Right renal cortex interstitium (tissue), 3 donors: ENCODE results near the gene MUC4. TPM values are rescaled to one million over a fixed set of nuclear protein-coding genes. Genes with fewer than 3 reads are reported as not detected.
"Not testable (repeated sequence)": the region's sequence is repeated elsewhere in the genome, so short reads cannot be mapped to it uniquely, and the experiment has no call there.

ENCODE experiments used
- DNase-seq, 3 donors: peaks; one replicate each; pipeline ENCODE4 v3.0.0-alpha.2; 2013; ENCODE audit warnings: low read depth in 3 of 3, low spot score in 2 of 3
- polyA plus RNA-seq, 3 donors: library from polyadenylated mRNA; unstranded; fragments of 120-200 nt; gene quantifications; one replicate each; pipeline ENCODE4 v1.2.1, GENCODE V29; 2013; ENCODE audit not compliant: insufficient read length in 3 of 3

Gene MUC4
- polyA plus RNA-seq, 3 donors = 0.83 to 0.97 (median 0.87) TPM

DNA sequence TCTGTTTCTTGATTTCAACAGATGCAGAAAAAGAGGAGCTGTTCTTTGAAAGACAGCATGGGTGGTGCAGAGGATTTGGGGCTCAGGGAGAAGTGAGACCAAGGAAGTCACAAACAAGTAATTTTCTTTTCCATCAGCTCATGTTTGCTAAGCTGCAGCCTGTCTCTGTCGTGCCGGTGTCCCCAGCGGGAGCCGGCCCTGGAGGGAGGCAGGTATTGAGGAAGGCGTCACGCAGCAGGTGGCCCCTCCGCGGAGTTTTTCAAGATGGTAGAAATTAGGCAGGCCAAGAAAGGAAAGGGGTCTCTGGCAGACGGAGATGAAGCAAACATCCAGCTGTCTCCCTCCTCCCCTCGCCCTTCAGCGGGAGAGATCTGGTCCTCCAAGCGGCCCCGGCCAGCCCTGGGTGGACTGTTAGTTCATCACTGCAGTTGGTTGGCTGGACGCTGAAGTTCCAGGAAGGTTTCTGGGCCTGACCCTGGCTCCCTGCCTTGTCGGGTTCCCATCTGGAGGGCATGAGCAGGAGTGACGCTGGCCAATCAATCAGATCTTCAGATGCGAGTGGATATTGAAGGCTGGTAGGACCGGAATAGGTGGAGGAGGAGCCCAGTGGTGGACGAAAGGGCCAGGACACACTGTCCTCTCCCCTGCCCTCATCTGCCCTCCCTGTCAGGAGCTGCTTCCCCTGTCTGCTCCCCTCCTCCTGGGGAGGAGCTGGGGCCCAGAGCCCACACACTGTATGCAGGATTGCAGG is 27.7 kb upstream of the MUC4 start:
- no peak for DNase-seq

DNA sequence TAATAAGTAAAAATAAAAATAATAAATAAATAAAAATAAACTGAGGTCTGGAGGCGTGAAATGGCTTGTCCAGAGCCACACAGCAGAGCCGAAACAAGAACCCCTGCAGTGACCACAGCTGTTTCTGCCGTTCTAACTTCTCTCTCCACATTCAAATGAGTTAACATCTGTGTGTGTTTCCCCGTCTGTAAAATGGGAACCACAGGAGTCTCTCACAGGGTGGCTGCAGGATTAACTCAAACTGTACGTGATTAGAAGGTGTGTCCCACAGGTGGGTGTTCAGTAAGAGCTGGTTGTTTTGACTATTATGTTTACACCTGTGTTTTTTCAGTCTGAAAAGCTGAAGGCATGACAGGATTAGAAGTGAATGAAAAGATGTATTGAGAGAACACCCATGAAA is 27.0 kb upstream of the MUC4 start:
- no peak for DNase-seq

DNA sequence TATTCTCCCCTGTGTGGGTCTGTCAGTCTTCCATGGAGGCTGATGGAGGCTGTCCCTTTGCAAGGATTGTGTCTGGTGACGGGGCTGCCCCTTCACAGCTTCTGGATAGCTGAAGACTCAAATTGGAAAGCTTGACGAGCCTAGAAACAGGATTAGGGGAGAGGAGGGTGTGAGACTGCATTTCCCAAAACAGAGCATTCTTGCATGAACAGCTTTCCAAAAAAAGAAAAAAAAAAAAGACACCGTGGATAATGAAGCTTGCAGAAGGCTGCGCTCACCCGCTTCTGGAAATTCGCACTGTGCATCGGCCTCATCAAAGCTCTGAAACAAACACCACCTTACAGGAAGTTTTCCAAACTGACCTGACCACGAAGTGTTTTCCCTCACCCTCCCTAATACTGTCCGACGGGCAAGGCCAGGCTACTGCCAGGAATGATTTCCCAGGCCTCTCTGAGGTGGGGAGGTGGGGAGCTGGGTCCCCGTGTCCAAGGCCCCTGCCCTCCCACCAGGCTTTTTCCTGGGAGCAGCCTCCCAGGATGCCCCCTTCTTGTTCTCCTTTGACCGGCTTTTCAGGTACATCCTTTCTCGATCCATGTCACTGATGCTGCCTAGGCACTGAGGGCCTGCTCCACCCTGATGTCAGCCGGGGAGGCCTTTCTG is 24.9 kb upstream of the MUC4 start:
- DNase-seq = no peak

DNA sequence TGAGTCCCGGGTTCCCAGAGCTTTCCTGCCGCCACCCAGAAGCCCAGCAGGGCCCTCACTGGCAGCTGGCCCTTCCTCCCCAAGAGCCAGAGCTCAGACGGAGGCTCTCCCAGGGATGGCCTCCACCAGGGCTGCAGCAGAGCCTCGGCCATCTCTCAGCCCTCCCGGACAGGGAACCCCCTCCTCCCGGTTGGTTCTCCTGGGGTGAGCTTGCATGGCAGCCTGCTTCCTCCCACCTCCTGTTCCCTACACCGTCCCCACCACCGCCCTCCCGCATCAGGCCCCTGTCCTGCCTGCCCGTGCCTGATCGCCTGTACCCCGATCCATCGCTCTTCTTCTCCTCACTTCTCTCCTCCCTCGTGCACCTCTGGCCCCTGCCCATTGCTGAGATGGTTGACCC is 24.1 kb upstream of the MUC4 start:
- DNase-seq = no peak

DNA sequence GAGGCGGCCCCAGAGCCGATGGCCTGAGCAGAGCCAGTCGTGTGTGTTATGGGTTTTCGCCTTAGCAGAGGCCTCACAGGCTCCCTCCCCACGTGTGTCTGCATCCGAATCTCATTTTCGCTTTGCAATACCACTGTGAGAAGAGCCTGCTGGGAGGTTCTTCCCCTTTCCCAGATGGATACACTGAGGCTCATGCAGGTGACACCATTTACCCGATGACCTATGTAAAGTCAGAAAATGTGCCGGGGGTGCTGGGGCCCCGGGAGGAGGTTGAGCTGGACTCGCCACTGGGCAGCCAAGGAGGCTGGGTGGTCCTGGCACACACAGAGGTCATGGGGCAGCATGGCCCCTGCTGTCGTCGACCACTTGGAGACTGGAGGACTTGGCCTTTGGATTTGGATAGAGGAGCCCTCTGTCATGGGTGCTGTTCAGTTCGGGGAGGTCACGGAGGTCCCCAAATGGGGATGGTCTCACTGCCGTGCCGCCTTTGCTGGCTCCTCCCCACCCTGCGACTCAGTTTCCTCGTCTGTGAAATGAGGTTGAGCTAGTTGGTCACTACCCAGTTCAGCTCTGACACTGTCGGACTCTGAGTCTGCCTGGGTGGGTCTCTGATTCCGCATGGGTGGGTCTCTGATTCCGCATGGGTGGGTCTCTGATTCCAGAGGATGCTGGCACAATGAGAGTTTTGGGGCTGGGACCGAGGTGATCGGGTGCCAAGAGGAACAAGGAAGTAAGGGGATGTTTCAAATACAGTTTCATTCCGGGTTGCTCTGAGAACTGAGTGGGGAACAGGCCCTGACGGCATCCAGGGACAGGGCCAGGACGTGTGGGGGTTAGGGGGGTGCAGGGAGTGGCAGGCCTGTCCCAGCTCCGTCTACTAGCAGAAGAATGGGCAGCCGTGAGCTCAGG is 23.2 kb upstream of the MUC4 start:
- DNase-seq = no peak

DNA sequence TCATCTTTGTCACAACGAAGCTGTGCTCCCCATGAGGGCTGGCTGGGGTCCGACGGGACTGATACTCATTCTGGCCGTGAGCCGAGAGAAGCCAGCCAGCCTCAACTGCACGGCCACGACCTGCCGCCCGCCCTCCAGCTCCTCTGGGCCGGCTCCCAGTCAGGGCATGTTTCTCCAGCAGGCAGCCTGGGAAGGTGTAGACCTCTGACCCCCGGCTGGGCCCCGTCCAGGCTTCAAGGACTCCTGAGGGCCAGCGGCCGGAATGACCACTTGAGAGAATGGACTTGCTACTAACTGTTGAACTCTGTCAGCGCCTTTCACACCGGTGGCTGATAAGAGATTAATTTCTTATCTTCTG is 18.1 kb upstream of the MUC4 start:
- no peak for DNase-seq

DNA sequence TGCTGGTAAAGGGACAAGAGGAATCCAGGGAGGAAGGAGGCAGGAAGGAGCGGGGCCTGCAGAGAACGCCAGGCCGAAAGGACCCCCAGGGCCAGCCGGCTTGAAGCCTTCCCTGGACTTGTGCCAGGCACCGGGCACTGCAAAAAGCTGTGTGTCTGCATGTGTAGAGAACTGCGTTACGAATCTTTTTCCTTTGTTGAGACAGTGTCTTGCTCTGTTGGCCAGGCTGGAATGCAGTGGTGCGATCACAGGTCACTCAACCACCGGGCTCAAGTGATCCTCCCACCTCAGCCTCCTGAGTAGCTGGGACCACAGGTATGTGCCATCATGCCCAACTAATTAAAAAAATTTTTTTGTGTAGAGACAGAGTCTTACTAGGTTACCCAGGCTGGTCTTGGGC is 17.0 kb upstream of the MUC4 start:
- DNase-seq = no peak

DNA sequence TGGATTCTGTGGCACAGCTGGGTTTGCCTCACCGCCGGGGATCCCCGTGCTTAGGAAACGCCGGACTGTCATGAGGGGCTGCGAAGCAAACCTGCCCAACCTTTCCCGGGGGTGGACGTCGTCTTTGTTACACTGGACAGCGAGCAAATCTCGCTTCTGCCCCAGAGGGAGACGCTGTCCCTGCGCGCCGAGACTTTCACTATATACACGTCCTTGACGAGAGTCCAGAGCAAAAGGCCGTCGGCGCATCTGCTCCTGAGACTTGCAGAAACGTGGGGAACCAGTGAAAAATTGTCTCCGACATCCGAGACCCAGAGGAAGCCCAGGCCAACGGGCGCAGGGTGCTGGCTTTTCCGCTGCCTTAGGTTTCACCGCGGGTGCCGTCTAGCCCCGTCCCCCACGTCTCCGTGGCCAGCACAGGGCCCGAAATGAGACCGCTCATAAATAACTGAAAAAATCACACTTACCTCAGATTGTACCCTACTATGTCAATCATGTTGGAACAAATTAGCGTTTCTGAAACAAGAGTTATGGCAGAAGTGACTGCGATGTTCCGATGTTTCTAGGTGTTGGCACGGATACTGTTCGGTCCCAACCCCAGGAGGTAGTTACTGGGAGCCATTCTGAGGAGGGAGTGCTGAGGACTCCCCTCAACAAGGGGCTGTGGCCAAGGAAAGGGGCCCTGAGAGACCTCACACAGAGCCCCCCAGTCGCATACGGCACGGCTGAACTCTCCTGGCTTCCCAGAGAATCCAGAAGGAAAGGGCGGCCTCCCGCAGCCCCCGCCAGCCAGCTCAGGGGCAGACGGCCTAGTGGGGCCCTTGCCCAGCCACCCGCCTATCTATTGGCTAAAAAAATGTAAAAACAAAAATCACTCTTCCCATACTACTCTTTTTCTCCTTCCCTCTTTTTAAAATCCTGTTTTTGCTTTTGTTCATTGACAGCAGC is 14.4 kb upstream of the MUC4 start:
- no peak for DNase-seq

DNA sequence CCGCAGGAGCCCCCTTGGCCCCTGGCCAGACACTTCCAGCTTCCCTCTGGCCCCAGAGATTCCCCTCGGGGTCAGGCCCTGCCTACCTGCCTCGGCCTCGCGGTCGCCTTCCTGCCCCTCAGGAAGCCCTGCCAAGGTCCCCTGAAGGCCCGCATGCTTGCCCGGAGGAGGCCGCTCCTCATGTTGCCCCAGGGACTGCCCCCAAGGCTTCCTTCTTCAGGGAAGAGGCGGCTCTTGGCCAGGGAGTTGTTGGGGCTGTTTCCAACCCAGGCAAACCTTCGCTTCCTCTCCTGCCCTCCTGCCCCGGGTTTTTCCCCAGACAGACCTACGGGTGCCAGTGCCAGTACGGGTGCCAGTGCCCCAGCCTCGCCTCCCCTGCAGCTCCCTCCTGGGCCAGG is 13.5 kb upstream of the MUC4 start:
- DNase-seq = no peak

DNA sequence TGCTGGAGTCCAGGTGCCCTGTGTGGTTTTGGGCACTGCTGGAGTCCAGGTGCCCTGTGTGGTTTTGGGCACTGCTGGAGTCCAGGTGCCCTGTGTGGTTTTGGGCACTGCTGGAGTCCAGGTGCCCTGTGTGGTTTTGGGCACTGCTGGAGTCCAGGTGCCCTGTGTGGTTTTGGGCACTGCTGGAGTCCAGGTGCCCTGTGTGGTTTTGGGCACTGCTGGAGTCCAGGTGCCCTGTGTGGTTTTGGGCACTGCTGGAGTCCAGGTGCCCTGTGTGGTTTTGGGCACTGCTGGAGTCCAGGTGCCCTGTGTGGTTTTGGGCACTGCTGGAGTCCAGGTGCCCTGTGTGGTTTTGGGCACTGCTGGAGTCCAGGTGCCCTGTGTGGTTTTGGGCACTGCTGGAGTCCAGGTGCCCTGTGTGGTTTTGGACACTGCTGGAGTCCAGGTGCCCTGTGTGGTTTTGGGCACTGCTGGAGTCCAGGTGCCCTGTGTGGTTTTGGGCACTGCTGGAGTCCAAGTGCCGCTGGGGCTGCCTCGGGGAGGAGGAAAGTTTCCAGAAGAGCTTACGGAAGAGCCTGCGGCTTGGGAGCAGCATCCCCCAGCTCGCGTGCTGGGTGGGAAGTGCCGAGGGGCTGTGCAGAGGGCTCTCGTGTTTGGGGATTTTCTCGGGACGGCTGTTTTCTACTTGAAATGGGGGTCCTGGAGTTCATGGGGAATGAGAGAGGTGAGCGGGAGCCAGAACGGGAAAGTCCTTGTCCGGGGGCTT is 12.9 kb upstream of the MUC4 start:
- not testable (repeated sequence) for DNase-seq

DNA sequence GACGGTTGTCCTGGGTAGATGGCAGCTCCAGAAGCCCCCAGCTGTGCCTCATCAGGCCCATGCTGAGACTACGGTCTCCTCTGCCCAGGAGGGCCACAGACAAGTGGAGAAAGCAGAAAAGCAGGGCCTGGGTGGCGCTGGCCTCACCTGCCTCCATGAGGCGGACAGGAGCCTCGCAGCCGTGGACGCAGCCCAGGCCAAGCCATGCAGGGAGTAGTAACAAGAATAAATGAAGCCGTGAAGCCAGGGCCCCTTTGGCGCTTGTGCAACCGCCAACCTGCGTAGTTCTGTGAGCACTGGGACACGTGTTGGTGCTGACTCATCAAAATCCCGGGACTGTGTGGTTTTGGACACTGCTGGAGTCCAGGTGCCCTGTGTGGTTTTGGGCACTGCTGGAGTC is 12.3 kb upstream of the MUC4 start:
- DNase-seq = no peak

DNA sequence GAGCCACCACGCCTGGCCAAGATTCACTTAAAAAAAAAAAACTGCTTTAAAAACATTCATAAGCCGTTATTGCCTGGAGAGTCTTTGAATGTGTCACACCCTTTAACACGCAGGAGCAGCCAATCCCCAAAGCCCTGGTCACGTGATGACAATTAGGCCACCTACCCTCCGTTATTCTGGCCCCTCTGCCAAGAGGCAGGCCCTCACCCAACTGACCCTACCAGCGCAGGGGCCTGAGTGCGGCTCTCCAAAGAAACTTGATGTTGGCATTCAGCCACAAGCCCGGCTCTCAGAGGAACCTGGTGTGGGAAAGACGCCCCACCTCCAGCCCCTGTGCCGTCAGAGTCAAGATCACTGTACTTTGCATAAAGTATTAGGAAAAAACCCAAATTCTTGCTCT is 11.6 kb upstream of the MUC4 start:
- no peak for DNase-seq

DNA sequence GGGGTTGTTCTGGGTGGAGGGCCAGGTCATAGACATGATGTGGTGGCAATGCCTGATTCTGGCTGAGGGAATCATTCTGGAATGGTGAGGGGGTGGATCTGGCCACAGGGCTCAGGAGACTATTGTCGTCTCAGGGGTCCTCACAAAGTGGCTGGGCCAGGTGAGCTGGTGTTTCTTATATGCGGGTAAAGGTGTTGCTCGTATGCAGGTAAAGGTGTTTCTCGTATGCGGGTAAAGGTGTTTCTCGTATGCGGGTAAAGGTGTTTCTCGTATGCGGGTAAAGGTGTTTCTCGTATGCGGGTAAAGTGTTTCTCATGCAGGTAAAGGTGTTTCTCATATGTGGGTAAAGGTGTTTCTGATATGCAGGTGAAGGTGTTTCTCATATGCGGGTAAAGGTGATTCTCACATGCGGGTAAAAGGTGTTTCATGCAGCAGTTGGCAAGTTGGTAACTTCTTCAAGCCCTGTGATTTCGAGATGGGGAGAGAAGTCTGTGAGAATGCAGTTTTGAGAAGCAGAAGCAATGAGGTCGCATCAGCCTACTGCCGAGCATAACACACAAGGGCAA is 10.5 kb upstream of the MUC4 start:
- no peak for DNase-seq

DNA sequence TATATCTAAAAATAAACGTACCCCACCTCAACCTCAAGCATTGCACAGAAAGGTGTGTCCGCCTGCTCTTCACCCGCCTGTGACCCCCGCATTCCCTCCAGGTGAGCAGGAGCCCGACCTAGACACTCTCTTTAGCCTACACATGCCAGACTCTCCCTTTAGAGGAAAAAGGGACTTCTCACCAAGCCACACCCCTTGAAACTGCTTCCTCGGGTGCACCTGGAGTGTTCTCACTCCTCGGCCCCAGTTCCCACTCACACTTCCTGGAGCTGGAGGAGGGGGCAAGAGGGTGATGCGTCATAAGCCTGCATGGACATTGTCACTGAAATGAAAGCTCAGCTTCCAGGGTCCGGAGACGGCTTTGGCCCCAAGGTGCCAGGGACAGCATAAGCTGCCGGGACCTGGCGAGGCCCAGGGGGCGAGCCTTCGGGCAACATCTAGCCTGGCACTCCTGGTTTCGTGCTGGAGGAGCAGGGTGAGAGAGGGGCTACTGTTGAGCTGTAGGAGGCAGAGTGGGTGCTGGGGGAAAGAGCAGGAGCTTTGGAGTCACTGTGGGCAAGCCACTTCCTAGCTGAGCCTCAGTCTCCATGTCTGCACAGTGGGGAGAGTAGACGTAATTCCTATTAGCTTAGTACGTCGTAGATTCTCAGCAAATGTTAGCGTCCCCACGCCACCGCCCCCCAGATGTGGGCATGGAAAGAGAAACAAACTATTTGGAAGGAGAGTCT is 9.8 kb upstream of the MUC4 start:
- no peak for DNase-seq

DNA sequence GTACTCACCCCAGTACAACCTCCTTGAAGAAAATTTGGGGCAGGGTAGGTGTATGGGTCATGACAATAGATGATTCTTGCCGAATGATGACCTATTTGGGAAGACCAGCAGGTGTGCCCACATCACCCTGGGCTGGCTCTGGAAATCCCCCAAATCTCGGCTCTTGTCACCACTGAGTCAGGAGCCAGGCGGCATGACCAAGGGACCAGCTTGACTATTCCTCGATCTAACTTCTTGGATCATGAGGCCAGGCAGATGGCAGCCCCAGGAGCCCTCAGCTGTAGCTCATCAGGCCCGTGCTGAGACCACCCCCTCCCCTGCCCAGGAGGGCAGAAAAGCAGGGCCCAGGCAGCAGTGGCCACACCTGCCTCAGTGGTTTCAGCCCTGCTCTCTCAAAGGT is 9.2 kb upstream of the MUC4 start:
- DNase-seq = no peak

DNA sequence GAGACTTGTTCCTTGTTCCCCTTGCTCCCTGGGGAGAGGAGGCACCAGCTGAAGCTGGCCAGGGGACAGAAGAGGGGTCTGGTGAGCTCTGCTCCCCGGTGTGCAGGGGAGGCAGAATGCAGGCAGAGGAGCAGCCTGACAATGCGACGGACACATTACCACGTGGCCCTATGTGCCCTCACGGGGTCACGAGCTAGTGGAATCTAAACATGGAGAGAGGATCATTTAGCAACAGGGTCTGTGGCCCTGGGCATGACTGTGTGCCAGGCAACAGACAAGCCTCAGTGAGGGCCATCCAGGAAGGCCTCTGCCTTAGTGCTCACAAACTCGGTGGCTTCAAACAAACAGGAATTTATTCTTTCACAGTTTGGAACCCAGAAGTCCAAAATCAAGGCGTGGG is 8.5 kb upstream of the MUC4 start:
- no peak for DNase-seq

DNA sequence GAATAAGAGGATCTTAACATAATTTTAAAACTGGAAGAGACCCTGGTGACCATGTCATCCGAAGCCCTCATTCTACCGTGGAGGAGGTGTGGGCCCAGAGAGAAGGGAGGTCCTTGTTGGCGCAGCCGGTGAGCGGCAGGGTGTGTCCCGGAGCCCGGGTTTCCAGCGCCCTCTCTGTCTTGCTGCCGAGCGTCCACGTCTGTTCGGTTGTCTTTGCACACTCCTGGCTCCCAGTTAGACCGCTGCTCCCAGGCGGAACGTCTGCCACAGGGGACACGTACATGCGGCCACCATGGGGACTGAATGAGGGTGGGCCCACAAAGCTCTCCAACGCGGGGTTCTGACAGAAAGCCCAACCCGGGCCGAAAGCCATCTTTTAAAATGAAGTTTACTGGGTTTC is 6.6 kb upstream of the MUC4 start:
- no peak for DNase-seq

DNA sequence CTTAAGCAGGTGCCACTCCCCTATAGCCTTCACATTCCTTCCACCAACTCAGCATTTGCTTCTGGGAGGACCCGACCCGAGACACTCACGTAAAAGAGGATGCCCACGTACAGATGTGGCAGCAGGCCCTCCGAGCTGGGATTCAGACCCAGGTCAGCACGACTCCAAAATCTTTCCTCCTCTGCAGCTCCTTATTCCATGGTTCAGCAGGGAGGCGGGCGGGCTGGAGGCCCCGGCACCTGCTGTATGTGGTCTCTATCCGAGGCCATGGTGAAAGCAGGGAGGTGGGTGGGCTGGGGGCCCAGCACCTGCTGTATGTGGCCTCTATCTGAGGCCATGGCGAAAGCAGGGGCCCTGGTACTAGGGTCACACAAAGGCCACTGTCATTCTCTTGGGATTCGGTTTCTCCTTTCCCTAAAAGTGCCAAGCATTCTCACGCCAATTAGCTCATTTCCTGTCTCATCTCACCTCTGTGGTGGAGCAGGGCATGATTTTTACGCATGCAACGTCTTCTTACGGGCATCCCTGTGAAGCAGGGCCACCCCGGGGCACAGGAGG is 5.9 kb upstream of the MUC4 start:
- no peak for DNase-seq
